Breast epithelium (tissue), 3 donors: Measurements from ENCODE around the gene RADIL.

Source experiments
- CTCF ChIP-seq, 3 donors: fragments of 450-650 bp; IDR thresholded peaks; one replicate each; pipeline ENCODE4 v1.5.1; 2016 to 2017; ENCODE audit warnings: antibody characterized with exemption in 3 of 3, mild to moderate bottlenecking in 3 of 3, moderate library complexity in 3 of 3
- POLR2AphosphoS5 ChIP-seq, 3 donors: sonication (generic); formaldehyde crosslinking; IDR thresholded peaks; one replicate each; pipeline ENCODE4 v1.6.1; 2017; ENCODE audit warnings: antibody characterized with exemption in 3 of 3

- TF ChIP-seq POLR2AphosphoS5 (IDR thresholded peaks at IDR 0.05) = no peak
- no peak for TF ChIP-seq CTCF (IDR thresholded peaks at IDR 0.05)
Measured at GRCh38 chr7:4836206-4836661, 47.3 kb downstream of the RADIL start.
